ENCODE results near the gene PCARE.

DNA sequence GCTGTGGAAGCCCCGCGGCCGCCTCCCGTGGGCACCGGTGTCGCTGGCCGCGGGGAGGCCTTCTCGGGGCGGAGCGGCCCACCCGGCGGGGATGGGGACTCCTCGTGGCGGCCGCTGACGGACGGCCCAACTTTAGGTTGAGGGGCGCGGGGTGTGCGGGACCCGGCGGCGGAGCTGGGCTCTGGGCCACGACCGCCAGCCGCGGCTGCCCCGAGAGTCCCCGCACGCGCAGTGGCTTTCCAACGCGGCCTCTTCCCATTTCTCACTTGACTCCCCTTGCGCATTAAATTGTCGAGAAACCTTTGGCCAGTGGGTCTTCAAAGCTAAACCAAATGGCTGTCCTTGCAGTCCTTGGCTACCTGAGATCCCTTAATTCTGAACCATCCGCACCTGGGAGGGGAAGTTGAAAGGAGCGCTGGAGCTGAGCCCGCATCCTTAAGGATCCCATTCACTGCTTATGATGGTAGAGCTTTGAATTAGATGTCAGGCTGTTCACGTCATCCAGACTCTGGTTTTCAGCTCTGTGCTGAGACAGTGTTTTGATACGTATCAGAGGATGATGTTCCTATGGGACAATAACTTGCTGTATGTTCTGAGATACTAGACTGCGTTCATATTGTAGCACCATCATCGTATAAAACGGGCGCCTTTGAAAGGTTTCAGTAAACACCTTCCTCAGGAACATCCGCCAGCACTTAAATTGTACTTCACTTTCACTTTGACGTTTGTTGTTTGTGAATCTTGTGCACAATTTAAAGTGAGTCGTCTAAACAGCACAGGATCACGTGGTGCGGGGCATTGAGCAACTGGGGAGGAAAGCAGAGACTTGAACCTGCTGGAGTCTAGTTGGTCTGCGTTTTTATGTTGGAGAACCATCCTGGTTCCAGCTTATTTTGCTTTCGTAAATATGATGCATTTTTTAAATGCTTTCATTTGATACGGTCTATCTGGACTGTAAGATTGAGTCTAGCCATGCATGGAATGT lies 41.8 kb upstream of the PCARE start:
- TF ChIP-seq, protein P1, sequence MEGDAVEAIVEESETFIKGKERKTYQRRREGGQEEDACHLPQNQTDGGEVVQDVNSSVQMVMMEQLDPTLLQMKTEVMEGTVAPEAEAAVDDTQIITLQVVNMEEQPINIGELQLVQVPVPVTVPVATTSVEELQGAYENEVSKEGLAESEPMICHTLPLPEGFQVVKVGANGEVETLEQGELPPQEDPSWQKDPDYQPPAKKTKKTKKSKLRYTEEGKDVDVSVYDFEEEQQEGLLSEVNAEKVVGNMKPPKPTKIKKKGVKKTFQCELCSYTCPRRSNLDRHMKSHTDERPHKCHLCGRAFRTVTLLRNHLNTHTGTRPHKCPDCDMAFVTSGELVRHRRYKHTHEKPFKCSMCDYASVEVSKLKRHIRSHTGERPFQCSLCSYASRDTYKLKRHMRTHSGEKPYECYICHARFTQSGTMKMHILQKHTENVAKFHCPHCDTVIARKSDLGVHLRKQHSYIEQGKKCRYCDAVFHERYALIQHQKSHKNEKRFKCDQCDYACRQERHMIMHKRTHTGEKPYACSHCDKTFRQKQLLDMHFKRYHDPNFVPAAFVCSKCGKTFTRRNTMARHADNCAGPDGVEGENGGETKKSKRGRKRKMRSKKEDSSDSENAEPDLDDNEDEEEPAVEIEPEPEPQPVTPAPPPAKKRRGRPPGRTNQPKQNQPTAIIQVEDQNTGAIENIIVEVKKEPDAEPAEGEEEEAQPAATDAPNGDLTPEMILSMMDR (IDR thresholded peaks at IDR 0.05; ENCODE audit: low read length): no peak
- no peak for TF ChIP-seq EZH2 (IDR thresholded peaks at IDR 0.05; ENCODE audit: borderline replicate concordance, low read length)
